NCI-H2081 (cell line): ENCODE measurements around the gene KSR2.

ENCODE experiments used
- DNase-seq, 2 experiments: peaks; one replicate each; lab custom pipeline; 2025; lab: John Stamatoyannopoulos, UW

The KSR2 gene

DNA sequence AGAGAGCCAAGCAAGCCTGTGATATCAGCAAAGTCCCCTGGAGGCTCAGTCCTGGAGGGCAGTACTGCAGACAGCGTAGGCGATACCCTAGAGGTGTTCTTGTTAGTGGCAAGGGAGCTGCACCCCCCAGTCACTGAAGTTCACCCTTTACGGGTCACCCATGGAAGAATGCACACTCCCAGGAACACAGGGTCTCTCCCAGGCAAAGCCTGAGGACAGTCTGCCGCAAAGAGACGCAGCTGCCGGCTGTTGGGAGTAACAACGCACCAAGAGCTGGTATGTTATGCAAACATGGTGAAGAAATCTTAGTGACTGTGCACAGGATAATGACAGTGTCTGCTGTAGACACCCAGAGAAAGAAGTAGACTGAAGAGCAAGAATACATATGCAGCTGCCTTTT, 563.9 kb downstream of the KSR2 start:
- DNase-seq, result no peak

DNA sequence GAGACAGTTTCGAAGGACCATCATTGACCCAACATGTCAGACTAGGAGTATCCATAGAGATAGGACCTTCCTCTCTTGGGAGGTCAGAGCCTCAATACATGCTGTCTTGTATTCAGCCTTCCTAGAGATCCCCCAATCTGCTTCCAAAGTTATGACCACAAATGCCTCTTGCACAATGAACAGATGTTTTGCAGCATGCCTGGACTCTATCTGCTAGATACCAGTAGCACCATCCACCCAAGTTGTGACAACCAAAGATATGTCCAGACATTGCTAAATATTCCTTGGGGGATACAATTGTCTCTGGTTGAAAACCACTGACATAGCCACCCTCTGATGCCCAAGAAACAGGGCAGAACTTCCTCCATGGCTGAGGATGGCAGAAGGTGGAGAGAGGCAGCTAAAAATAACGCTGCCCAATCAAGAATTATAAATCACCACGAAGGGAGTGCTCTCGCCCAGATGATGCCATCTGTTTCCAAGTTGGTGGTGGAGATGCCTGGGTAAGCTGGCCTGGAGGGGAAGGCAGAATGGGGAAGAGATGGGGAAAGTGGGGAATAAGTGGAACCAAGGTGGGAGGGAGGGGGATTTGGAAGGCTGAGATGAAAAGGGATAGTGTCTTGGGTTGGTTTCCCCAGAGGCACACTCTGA, 564.5 kb downstream of the KSR2 start:
- DNase-seq, result no peak

DNA sequence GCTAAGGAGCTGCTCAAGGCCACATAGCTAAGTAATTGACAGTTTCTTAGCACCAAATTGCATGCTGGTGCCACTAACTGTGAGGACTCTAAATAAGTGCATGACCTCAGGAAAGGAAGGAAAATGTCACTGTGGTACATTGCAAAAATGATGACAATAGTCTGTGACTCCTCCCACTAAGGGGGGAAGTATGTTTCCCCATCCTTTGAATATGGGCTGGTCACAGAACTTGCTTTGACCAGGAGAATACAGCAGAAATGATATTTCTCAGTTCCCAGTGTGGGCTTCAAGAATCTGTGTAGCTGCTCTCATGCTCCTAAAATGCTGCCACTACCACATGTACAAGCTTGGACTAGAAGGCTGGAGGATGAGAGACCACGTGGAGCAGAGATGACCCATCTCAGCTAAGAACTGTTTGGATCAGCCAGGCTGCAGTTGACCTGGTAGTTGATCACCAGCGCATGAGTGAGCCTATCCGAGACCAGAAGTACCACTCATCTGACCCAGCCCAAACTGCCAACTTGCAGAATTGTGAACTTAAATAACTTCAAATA, 565.1 kb downstream of the KSR2 start:
- no peak for DNase-seq
